NCI-H2081 treated with DMSO at 0.1 percent for 48 hours (cell line): Measurements from ENCODE around the gene SPRY1.

ENCODE experiments used
- DNase-seq: peaks from one replicate; lab custom pipeline; 2025; lab: John Stamatoyannopoulos, UW

SPRY1 gene

DNA sequence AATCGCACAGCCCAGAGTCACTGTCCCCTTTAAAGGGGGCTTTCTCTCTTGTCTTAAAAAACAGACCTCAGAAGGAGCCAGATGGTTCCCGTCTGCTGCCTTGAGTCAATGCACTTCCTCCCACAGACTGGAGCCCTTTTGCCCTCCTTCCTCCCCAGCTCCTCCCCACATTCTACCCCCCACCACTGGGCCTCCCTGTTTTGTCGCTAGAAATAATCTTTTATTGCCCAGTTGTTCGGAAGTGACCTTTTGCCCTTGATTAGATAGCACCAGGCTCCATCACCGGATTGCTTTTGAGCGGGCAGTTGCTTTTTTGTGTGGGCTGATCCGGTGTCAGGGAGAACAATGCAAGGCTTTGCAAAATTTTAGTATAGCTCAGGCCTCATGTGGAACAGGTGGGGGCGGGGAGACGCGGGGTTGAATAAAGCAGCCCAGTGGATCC, 47.7 kb downstream of the SPRY1 start:
- no peak for DNase-seq

- no peak for DNase-seq
These were observed 50.4 kb downstream of the SPRY1 start for GRCh38 chr4:123446865-123447474.

DNA sequence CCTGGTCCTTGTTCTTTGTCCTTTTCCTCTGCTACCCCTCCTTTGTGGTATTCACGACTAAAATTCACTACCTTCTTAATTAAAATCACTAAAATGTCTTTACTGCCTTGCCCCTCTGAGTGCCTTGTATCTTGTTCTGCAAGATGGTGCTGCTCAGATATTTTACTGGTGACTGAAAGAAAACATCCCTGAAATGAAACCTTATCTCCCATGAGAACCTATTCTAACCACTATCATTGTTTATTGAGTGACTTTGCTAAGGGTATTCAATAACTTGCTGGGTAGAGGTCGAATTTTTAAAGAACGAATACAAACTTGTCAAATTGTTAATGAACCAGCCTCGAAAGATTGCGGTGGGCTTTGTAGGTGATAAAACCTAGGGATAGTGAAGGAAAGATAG, 52.8 kb downstream of the SPRY1 start:
- no peak for DNase-seq

GRCh38 chr4:123449780-123450179, 53.2 kb downstream of the SPRY1 start:
- DNase-seq = no peak

DNA sequence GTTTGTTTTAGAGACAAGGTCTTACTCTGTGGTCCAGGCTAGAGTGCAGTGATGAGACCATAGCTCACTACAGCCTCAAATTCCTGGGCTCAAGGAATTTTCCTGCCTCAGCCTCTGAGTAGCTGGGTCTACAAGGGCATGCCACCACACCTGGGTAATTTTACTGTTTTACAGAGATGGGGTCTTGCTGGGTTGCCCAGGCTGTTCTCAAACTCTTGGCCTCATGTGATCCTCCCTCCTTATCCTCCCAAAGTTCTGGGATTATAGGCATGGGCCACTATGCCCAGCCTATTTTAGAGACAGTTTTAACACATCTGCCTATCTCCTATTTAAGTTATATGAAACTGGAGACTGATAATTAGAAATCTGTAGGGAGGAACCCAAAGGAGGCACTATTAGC, 53.8 kb downstream of the SPRY1 start:
- DNase-seq = no peak

DNA sequence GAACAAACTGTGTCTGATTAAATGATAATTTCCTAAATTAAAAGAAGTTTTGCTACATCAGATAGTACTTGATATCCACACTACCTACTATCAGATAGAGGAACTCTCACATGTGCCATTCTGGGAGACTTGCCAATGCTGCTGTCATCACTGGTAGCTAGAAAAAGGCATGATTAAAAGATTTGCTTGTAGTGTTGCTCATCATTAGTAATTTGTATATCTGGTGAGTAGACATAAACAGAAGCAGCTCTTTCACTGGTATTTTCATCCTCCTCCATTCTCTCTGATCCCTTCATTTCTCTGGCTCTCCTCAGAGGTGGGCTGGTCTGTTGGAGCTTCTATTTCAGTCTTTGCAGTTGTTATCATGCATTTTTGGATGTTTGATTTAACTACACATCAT, 56.0 kb downstream of the SPRY1 start:
- no peak for DNase-seq

DNA sequence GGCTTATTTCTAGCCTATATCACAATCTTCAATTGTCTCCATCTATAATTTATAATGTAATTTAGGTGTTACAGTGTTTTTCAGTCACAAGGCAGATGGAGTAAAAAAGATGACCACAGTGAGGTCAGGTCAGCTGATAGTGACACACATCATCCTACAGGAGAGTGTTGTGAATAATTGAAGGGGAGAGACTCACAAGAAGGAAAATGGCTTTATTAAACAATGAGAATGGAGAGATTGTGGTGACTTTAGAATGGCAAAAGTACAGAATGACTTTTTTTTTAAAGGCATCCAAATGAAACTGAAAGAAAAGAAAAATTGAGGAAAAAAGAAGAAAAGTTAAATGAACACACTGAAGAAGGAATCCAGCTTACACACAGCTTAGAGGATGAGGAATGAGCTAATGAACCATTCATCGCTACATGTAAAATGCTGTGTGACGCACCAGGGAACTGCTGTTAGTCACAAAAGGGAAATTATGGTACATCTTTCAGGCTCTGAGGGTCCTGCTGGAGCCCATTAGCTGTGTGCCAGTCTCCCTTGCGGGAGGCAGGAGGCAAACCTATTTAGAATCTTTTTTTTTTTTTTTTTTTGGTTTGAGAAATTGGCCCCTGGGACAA, 56.6 kb downstream of the SPRY1 start:
- no peak for DNase-seq
